H1 (cell line): ENCODE data around the gene BABAM1. TPM values are rescaled to one million over a fixed set of nuclear protein-coding genes. Genes with fewer than 3 reads are reported as not detected.

Experiments used
- BRCA1 ChIP-seq: IDR thresholded peaks from 2 replicates; pipeline ENCODE4 v1.6.1; 2012; ENCODE audit warnings: low read depth, low read length, improper control_type of control experiment
- CTCF ChIP-seq, 3 experiments: IDR thresholded peaks; 1 replicate in 2 of 3; 2 replicates in 1 of 3; pipeline versions ENCODE4 v1.5.1 to v1.6.1; 2011; ENCODE audit warnings: low read length in 3 of 3, mild to moderate bottlenecking in 3 of 3, inconsistent platforms in 2 of 3, low read depth in 1 of 3, moderate library complexity in 1 of 3; ENCODE audit not compliant: insufficient read depth in 1 of 3; ENCODE audit errors: control extremely low read depth in 1 of 3
- SIRT6 ChIP-seq: IDR thresholded peaks from one replicate; pipeline ENCODE4 v1.7.1; 2012; ENCODE audit warnings: low read length, inconsistent platforms
- SP1 ChIP-seq: IDR thresholded peaks from 2 replicates; pipeline ENCODE4 v1.6.1; 2011; ENCODE audit warnings: low read depth, low read length
- polyA plus RNA-seq, 7 experiments: library from polyadenylated mRNA; depleted of rRNA in 3 of 7; stranded (reverse) in 5 of 7; unstranded in 2 of 7; fragments of >200 nt in 5 of 7; fragments of 200-250 nt in 2 of 7; gene quantifications; 1 replicate in 5 of 7; 2 replicates in 1 of 7; 4 replicates in 1 of 7; pipeline versions ENCODE4 v1.2.1 to v1.2.3, GENCODE V29; 2011 to 2013; ENCODE audit warnings: missing spikeins in 2 of 7, mixed read lengths in 2 of 7
- total RNA-seq: library from RNA; stranded (reverse); fragmentation: NEBNext Ultra II Directional; extraction: Animal tissue kit (Norgen Biotek cat#: 25700); gene quantifications from 2 replicates; pipeline ENCODE4 v1.2.1, GENCODE V29; 2021

The BABAM1 gene
- total and polyA plus RNA-seq, 2 of the 8 experiments (the other 6 are each of a cell fraction or from before 2014, with no cell fraction given), result 127 to 133 TPM

- TF ChIP-seq CTCF (IDR thresholded peaks at IDR 0.05; ENCODE audit: control extremely low read depth in 1 of 3, insufficient read depth in 1 of 3, low read depth in 1 of 3, low read length in 3 of 3) (no peak), SIRT6 (no peak), SP1 (no peak), BRCA1 (no peak)
Observed at GRCh38 chr19:17324357-17325114, 57.3 kb downstream of the BABAM1 start (continued).
